ENCODE measurements around the gene CCDC197.
A peak's percentile ranks its signal among the peaks of the same experiment; 100 is the strongest.

CCDC197 gene

GRCh38 chr14:93977790-93978581 lies 19.1 kb upstream of the CCDC197 start:
- DNase-seq (ENCODE audit: low read depth), result peak; percentile 70

GRCh38 chr14:93978735-93979134 lies 18.4 kb upstream of the CCDC197 start:
- no peak for DNase-seq (ENCODE audit: low read depth)

DNA sequence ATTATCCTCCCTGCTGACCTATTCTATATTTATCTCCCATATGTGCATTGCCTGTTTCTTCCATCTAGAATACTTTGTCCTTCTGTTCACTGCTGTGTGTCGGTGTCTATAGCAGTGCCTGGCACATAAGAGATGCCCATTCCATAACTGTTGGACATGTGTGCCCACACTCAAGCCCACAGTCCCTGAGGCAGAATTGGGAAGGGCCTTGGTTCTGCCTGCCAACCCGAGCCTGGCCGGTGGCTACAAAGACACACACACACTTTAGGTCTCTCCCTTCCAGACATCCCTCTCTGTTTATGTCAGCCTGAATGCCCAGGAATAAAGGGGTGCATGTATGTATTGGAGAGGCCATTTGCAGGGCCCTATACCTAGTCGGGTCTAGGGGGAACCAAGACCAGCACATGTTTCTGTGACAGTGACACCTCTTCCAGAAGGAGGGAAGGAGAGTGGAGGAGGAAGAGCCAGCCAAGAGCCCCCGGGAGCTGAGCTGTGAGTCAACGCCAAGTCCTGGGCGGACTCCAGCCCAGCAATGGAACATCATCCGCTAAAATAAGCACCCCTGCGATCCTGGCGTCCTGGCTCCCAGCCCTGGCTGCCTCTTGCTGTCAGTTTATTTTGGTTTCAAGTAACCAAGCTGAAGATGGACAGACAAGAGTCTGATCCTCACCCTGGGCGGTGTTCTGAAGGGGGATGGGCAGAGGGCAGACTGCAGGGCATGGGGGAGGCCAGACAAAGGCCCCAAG lies 16.5 kb upstream of the CCDC197 start:
- no peak for DNase-seq (ENCODE audit: low read depth)

DNA sequence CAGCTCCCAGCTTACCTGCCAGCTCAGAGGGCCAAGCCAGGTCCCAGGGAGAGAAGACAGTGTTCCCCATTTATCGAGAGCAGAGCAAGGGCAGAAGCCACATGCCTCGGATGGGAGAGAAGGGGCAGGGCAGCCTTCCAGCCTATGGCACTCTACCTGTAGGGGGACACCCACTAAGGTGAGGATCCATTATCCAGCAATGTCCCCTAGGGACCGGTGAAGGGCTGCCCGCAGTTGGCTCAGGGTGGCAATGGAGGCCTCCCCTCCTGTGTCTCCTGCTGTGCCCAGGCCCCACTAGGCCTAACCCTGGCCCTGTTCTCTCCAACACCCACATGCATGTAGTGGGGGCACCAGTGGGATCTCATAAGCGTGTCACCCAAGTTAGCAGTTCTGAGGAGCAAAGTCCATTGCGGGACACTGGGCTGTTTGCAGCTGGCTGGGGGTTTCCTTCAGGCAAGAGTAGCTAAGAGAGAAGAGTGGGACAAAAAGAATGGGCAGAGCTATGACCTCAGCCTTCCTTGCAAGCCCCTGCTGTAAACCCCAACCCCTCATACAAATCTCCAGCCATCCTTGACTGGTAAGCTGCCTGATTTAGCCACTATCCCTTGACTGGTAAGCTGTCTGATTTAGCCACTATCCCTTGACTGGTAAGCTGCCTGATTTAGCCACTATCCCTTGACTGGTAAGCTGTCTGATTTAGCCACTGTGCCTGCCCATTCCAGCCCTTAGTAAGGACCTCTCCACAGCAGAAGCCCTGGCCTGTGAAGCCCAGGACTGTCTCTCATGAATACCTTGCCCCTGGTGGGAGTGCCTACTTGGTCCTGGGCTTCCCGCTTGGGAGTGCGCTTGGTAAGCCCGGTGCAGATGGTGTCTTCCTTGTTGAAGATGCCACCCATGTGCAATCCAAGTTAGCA lies 15.5 kb upstream of the CCDC197 start:
- no peak for DNase-seq (ENCODE audit: low read depth)

GRCh38 chr14:93982230-93983007 lies 14.7 kb upstream of the CCDC197 start:
- DNase-seq (ENCODE audit: low read depth), result no peak

DNA sequence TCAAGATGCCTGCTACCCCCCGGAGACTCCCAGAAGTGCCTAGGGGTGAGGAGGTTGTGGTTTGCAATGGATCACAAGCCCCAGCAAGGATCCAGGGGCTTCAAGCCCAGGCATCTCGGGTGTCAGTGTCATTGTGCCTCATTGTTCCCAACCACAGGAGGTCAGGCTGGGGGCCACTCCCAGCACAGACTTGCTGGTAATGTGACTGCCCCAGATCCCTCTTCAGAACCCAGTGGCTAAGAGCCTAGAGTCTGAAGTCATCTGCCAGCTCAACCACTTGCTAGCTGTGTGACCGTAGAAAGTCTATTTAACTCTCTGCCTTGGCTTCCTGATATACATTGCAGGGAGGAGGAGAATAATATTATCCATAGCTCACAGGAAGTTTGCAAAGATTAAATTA lies 13.0 kb upstream of the CCDC197 start:
- DNase-seq (ENCODE audit: low read depth), result no peak

GRCh38 chr14:93984987-93985410 lies 12.1 kb upstream of the CCDC197 start:
- no peak for DNase-seq (ENCODE audit: low read depth)

- no peak for DNase-seq (ENCODE audit: low read depth)
Measured at GRCh38 chr14:93986955-93987354, 10.1 kb upstream of the CCDC197 start.

DNA sequence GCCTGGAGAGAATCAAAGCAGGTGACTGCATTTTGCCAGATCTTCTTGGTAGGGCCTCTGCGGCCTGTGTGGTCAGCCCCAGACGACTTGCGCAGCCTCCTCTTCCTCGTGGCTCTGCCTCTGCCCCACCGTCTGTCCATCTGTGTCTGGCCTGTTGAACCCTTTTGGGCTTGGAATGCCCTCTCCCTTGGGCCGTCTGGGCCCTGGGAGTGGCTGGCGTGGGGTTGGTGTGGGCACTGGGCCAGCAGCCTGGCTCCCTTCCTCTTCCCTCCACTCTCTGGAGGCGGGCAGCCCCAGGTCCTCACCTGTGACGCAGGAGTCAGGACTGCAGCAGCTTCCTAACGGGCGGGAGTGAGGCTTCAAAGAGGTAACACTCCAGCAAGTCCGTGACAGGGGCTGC lies 9.7 kb upstream of the CCDC197 start:
- DNase-seq (ENCODE audit: low read depth), result no peak

DNA sequence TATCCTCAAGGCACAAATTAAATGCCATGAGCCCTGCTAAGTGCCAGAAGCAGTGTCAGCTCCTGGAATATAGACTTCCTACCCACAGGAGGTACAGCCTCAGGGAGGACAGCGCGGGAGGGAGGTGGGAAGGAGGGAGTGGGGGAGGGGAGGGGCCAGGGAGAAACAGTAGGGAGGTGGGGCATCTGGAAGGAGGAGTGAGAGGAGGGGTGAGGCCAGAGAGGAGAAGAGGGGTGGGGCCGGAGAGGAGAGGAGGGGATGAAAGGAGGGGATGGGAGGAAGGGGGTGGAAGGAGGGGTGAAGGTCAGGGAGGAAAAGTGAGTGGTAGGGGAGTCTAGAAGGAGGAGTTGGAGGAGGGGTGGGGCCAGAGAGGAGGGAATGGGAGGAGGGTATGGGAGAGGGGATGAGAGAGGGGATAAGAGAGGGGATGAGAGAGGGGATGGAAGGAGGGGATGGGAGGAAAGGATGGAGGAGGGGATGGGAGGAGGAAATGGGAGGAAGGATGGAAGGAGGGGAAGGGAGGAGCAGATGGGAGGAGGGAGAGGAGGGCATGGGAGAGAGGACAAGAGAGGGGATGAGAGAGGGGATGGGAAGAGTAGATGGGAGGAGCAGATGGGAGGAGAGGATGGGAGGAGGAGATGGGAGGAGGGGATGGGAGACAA lies 9.2 kb upstream of the CCDC197 start:
- no peak for DNase-seq (ENCODE audit: low read depth)

DNA sequence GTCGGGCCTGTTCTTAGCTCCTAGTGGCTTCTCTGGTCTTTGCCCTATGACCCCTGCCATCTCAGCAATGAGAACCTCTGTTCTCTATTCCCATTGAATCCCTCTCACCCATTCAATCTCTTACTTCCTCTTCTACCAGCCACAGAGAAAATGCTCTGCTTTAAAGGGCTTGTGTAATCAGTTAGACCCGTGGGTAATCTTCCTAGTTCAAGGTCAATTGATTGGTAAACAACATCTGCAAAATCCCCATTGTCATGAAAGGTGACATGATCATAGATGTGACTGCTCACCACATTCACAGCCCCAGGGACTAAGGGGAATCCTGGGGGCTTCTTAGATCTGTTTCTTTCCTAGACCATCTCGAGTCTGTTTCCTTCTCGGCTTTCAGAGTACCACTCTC lies 7.2 kb upstream of the CCDC197 start:
- DNase-seq (ENCODE audit: low read depth), result no peak

- DNase-seq (ENCODE audit: low read depth), result no peak
Measured at GRCh38 chr14:93991212-93991611, 5.9 kb upstream of the CCDC197 start.

DNA sequence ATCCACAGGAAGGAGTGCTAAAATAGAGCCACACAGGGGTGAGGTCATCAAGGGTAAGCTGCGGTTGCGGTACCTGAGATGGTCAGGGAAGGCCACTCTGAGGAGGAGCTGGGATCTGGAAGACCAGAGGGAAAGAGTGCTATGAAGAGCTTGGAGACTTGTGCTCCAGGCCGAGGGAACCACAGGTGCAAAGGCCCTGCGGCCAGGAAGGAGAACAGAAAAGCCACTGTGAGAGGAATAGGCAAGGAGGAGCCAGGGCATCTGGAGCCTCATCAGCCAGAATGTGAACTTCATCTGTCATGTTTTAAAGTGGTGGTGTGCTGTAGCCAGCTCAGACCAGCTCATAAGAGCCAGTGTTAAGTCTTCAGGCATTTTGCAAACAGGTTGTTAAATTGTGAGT lies 5.5 kb upstream of the CCDC197 start:
- DNase-seq (ENCODE audit: low read depth), result no peak

- no peak for DNase-seq (ENCODE audit: low read depth)
Measured at GRCh38 chr14:93993382-93993781, 3.7 kb upstream of the CCDC197 start.

- peak; percentile 57 for DNase-seq (ENCODE audit: low read depth)
Measured at GRCh38 chr14:93994919-93995682, 2.0 kb upstream of the CCDC197 start.

- DNase-seq (ENCODE audit: low read depth), result no peak
Measured at GRCh38 chr14:93996130-93996695, 888 bp upstream of the CCDC197 start.

GRCh38 chr14:93997916-93998870 lies 1.1 kb downstream of the CCDC197 start:
- no peak for DNase-seq (ENCODE audit: low read depth)

DNA sequence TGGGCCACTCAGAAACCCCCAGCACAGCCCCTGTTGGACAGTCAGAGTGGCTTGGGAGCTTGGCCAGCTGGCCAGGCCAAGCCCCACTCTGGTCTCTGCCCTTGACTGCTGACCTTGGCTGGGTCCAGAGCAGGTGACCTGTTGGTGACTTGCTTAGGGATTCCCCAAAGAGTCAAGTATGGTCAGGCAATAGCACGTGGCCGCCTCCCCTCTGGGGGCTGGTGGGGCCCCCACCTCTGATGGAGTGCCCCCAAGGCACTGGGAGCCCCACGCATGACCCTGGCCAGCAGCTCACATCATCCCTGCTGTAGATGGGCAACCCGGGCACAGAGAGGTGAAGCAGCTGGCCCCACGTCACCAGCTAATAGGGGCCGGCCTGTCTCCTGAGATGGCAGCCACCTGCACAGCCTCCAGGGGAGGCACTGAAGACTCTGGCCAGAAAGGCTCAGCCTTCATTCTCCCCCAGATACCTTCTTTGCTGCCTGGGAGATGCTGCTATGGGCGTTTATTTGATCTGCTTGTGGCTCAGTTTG lies 1.8 kb downstream of the CCDC197 start:
- DNase-seq (ENCODE audit: low read depth), result no peak

DNA sequence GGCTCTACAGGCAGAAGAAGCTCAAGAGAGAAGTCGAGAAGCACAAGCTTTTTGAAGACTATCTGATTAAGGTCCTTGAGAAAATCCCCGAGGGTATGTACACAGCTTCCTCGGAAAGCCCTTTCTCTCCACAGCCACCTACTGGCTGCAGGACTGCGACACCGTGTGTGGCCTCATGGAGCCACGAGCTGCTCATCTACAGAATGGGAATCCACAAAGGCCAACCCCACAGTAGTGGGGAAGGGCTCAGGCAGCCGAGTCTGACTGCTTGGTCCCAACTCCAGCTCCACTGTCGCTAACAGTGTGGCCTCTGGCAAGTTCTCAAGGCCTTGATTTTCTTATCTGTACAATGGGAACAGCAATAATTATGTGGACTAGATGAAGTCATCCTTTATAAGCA lies 2.5 kb downstream of the CCDC197 start:
- no peak for DNase-seq (ENCODE audit: low read depth)
